GM12878 (cell line): ENCODE results near the gene POLR3E. TPM values are rescaled to one million over a fixed set of nuclear protein-coding genes. Genes with fewer than 3 reads are reported as not detected.

ENCODE experiments used
- NFIC ChIP-seq: IDR thresholded peaks from 2 replicates; pipeline ENCODE4 v1.6.1; 2012; ENCODE audit warnings: low read depth, mild to moderate bottlenecking, inconsistent platforms, low read length, moderate library complexity
- TCF3 ChIP-seq: IDR thresholded peaks from 2 replicates; pipeline ENCODE4 v1.6.1; 2012; ENCODE audit warnings: low read depth, mild to moderate bottlenecking, low read length, borderline replicate concordance; ENCODE audit not compliant: insufficient read depth
- ZNF384 ChIP-seq: IDR thresholded peaks from 2 replicates; pipeline ENCODE4 v1.6.1; 2012; ENCODE audit warnings: low read depth, mild to moderate bottlenecking, low read length, improper control_type of control experiment, borderline replicate concordance
- polyA plus RNA-seq, 11 experiments: library from polyadenylated mRNA; depleted of rRNA in 4 of 11; unstranded in 6 of 11; stranded (reverse) in 5 of 11; fragments of >200 nt; fragmentation: Nextera tagmentation in 4 of 11; fragmentation: Illumina TruSeq in 1 of 11; extraction: Ambion mirVana in 4 of 11; extraction: Trizol in 1 of 11; gene quantifications; 1 replicate in 1 of 11; 2 replicates in 10 of 11; pipeline versions ENCODE4 v1.2.1 to v1.2.3, GENCODE V29; 2011 to 2016; ENCODE audit warnings: inconsistent platforms in 2 of 11, missing spikeins in 2 of 11, low read depth in 1 of 11
- total RNA-seq, 4 experiments: library from RNA; depleted of rRNA in 3 of 4; stranded (reverse); fragments of >200 nt in 3 of 4; fragmentation: Illumina TruSeq in 1 of 4; extraction: Trizol in 1 of 4; gene quantifications; 2 replicates each; pipeline versions ENCODE4 v1.2.1 to v1.2.3, GENCODE V29; 2013 to 2021
- TF ChIP-seq, protein P1 (sequence below): fragments of 450-650 bp; IDR thresholded peaks from 2 replicates; pipeline ENCODE4 v1.6.1; 2017; ENCODE audit warnings: antibody characterized with exemption, mild to moderate bottlenecking, moderate library complexity
- TF ChIP-seq, protein P2 (sequence below): fragments of 450-650 bp; IDR thresholded peaks from 2 replicates; pipeline ENCODE4 v1.6.1; 2014; ENCODE audit warnings: mild to moderate bottlenecking
- TF ChIP-seq, protein P3 (sequence below): IDR thresholded peaks from 2 replicates; pipeline ENCODE4 v1.6.1; 2012; ENCODE audit warnings: mild to moderate bottlenecking, low read depth, low read length

Gene POLR3E
- total and polyA plus RNA-seq, 10 of the 15 experiments (the other 5 are each of a cell fraction or from before 2014, with no cell fraction given), result 11.1 to 79.5 (median 39.7) TPM

DNA sequence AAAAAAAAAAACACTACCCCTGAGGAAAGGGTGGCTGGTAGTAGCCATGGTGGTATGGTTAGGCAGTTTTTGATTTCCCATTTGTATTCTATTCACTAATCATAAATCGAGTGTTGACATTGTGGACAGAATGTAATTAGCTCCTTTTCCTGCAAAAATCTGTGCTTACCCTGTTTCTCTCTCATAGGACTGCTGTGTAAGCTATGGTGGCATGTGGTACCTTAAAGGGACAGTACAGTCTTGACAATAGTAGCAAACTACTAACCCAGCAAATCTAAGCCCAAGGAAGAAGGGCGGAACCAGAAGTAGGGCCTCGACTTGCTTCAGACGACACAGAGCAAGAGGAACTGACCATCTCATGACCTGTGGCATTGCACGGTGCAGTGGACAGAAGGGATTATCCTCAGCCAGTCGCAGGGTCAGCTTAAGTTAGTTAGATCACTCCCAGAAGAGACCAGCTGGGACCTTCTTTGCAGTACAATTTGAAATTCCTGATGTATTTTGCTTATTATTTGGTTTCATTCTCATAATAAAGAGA is 36.3 kb downstream of the POLR3E start (continued):
- TF ChIP-seq, protein P1, sequence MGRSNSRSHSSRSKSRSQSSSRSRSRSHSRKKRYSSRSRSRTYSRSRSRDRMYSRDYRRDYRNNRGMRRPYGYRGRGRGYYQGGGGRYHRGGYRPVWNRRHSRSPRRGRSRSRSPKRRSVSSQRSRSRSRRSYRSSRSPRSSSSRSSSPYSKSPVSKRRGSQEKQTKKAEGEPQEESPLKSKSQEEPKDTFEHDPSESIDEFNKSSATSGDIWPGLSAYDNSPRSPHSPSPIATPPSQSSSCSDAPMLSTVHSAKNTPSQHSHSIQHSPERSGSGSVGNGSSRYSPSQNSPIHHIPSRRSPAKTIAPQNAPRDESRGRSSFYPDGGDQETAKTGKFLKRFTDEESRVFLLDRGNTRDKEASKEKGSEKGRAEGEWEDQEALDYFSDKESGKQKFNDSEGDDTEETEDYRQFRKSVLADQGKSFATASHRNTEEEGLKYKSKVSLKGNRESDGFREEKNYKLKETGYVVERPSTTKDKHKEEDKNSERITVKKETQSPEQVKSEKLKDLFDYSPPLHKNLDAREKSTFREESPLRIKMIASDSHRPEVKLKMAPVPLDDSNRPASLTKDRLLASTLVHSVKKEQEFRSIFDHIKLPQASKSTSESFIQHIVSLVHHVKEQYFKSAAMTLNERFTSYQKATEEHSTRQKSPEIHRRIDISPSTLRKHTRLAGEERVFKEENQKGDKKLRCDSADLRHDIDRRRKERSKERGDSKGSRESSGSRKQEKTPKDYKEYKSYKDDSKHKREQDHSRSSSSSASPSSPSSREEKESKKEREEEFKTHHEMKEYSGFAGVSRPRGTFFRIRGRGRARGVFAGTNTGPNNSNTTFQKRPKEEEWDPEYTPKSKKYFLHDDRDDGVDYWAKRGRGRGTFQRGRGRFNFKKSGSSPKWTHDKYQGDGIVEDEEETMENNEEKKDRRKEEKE, result no peak
- TF ChIP-seq, protein P2, sequence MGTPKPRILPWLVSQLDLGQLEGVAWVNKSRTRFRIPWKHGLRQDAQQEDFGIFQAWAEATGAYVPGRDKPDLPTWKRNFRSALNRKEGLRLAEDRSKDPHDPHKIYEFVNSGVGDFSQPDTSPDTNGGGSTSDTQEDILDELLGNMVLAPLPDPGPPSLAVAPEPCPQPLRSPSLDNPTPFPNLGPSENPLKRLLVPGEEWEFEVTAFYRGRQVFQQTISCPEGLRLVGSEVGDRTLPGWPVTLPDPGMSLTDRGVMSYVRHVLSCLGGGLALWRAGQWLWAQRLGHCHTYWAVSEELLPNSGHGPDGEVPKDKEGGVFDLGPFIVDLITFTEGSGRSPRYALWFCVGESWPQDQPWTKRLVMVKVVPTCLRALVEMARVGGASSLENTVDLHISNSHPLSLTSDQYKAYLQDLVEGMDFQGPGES, result no peak
- no peak for TF ChIP-seq ZNF384
- TF ChIP-seq, protein P3, sequence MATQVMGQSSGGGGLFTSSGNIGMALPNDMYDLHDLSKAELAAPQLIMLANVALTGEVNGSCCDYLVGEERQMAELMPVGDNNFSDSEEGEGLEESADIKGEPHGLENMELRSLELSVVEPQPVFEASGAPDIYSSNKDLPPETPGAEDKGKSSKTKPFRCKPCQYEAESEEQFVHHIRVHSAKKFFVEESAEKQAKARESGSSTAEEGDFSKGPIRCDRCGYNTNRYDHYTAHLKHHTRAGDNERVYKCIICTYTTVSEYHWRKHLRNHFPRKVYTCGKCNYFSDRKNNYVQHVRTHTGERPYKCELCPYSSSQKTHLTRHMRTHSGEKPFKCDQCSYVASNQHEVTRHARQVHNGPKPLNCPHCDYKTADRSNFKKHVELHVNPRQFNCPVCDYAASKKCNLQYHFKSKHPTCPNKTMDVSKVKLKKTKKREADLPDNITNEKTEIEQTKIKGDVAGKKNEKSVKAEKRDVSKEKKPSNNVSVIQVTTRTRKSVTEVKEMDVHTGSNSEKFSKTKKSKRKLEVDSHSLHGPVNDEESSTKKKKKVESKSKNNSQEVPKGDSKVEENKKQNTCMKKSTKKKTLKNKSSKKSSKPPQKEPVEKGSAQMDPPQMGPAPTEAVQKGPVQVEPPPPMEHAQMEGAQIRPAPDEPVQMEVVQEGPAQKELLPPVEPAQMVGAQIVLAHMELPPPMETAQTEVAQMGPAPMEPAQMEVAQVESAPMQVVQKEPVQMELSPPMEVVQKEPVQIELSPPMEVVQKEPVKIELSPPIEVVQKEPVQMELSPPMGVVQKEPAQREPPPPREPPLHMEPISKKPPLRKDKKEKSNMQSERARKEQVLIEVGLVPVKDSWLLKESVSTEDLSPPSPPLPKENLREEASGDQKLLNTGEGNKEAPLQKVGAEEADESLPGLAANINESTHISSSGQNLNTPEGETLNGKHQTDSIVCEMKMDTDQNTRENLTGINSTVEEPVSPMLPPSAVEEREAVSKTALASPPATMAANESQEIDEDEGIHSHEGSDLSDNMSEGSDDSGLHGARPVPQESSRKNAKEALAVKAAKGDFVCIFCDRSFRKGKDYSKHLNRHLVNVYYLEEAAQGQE, result no peak
- no peak for TF ChIP-seq TCF3
- no peak for TF ChIP-seq NFIC
